Mesendoderm (in vitro differentiated cells): ENCODE results near the gene MSANTD3.
"Not testable (repeated sequence)": the region's sequence is repeated elsewhere in the genome, so short reads cannot be mapped to it uniquely, and the experiment has no call there.

ENCODE experiments used
- DNase-seq: peaks from one replicate; pipeline ENCODE4 v3.0.0; 2013
- H2AK5ac ChIP-seq: 2 replicates; pipeline ENCODE4 v1.6.1; 2013; ENCODE audit warnings: low read length, inconsistent platforms
- H2BK120ac ChIP-seq: 2 replicates; pipeline ENCODE4 v1.6.1; 2013; ENCODE audit warnings: low read depth, mild to moderate bottlenecking, low read length, moderate library complexity, mixed read lengths
- H2BK15ac ChIP-seq: replicated peaks from 2 replicates; pipeline ENCODE4 v1.6.1; 2013; ENCODE audit warnings: low read depth, mild to moderate bottlenecking, moderate library complexity
- H2BK5ac ChIP-seq: 2 replicates; pipeline ENCODE4 v1.6.1; 2013; ENCODE audit warnings: low read length, inconsistent platforms
- H3K18ac ChIP-seq: 2 replicates; pipeline ENCODE4 v1.6.1; 2013; ENCODE audit warnings: mild to moderate bottlenecking, low read length, mixed read lengths
- H3K23ac ChIP-seq: one replicate; pipeline ENCODE4 v1.6.1; 2013; ENCODE audit warnings: low read length
- H3K27ac ChIP-seq: 2 replicates; pipeline ENCODE4 v1.5.1; 2013; ENCODE audit warnings: low read depth, mild to moderate bottlenecking, inconsistent platforms, low read length, moderate library complexity
- H3K27me3 ChIP-seq: 2 replicates; pipeline ENCODE4 v1.6.1; 2013; ENCODE audit warnings: low read length, control low read depth, mild to moderate bottlenecking, inconsistent platforms; ENCODE audit not compliant: insufficient read depth, poor library complexity
- H3K36me3 ChIP-seq: 2 replicates; pipeline ENCODE4 v1.6.1; 2013; ENCODE audit warnings: low read length, inconsistent platforms; ENCODE audit not compliant: control insufficient read depth, insufficient read depth
- H3K4ac ChIP-seq: one replicate; pipeline ENCODE4 v1.6.1; 2013; ENCODE audit warnings: low read depth, mild to moderate bottlenecking, low read length, moderate library complexity
- H3K4me1 ChIP-seq: 2 replicates; pipeline ENCODE4 v1.6.1; 2013; ENCODE audit warnings: low read depth, low read length, inconsistent platforms; ENCODE audit not compliant: control insufficient read depth
- H3K4me2 ChIP-seq: 2 replicates; pipeline ENCODE4 v1.6.1; 2013; ENCODE audit warnings: low read length
- H3K4me3 ChIP-seq: 2 replicates; pipeline ENCODE4 v1.5.1; 2013; ENCODE audit warnings: mild to moderate bottlenecking, low read length
- H3K56ac ChIP-seq: one replicate; pipeline ENCODE4 v1.6.1; 2013; ENCODE audit warnings: low read length
- H3K79me1 ChIP-seq: 2 replicates; pipeline ENCODE4 v1.6.1; 2013; ENCODE audit warnings: low read length, inconsistent platforms
- H3K79me2 ChIP-seq: 2 replicates; pipeline ENCODE4 v1.6.1; 2013; ENCODE audit warnings: mild to moderate bottlenecking, low read length; ENCODE audit not compliant: control insufficient read depth, insufficient read depth
- H3K9ac ChIP-seq: 2 replicates; pipeline ENCODE4 v1.6.1; 2013; ENCODE audit warnings: low read length, inconsistent platforms
- H4K5ac ChIP-seq: one replicate; pipeline ENCODE4 v1.6.1; 2013; ENCODE audit warnings: low read length
- H4K8ac ChIP-seq: one replicate; pipeline ENCODE4 v1.6.1; 2013; ENCODE audit warnings: low read depth, mild to moderate bottlenecking, control low read depth, low read length, moderate library complexity
- WGBS: extraction: QIAGEN DNeasy Blood & Tissue Kit; methylation state at CpG from one replicate; pipeline ENCODE4 v1.1.7; 2013; ENCODE audit warnings: low lambda C conversion rate, missing lambda C conversion rate; ENCODE audit not compliant: insufficient coverage; ENCODE audit errors: extremely low coverage; 5-methylcytosine and 5-hydroxymethylcytosine counted together

MSANTD3 gene

GRCh38 chr9:100440071-100440470 is 13.1 kb downstream of the MSANTD3 start:
- Histone ChIP-seq H3K4me2 (no peak overlapping the region), H2BK120ac (no peak overlapping the region), H3K4me1 (no peaks in the 10 kb centered on the region), H3K79me2 (peaks cover 15% of the 10 kb centered on the region), H3K18ac (no peak overlapping the region), H2BK15ac (no peak overlapping the region), H3K79me1 (peaks cover 11% of the 10 kb centered on the region), H4K8ac (no peak overlapping the region), H4K5ac (no peak overlapping the region), H3K4ac (no peak overlapping the region), H2BK5ac (no peak overlapping the region), H3K9ac (no peak overlapping the region), H3K36me3 (no peaks in the 10 kb centered on the region), H2AK5ac (no peak overlapping the region), H3K4me3 (no peak overlapping the region), H3K23ac (no peak overlapping the region), H3K56ac (no peak overlapping the region), H3K27me3 (no peaks in the 10 kb centered on the region), H3K27ac (no peak overlapping the region)
- no peak for DNase-seq
- WGBS = no CpG with 5 or more reads among the region's 3 CpGs

GRCh38 chr9:100440487-100440886 is 13.5 kb downstream of the MSANTD3 start:
- WGBS = no CpG with 5 or more reads among the region's 5 CpGs
- not testable (repeated sequence) for H3K27ac ChIP-seq, H2BK5ac ChIP-seq, H3K23ac ChIP-seq, H4K8ac ChIP-seq, H3K4me3 ChIP-seq, H2BK120ac ChIP-seq, H3K27me3 ChIP-seq, H3K18ac ChIP-seq, H3K36me3 ChIP-seq, H2AK5ac ChIP-seq, H3K4me1 ChIP-seq, H3K79me1 ChIP-seq, H4K5ac ChIP-seq, H3K56ac ChIP-seq, H3K4me2 ChIP-seq, H3K9ac ChIP-seq, H3K4ac ChIP-seq, DNase-seq, H2BK15ac ChIP-seq
- H3K79me2 ChIP-seq = peaks cover 14% of the 10 kb centered on the region

- Histone ChIP-seq H3K4me3 (no peak overlapping the region), H3K36me3 (no peaks in the 10 kb centered on the region), H3K4me1 (no peaks in the 10 kb centered on the region), H3K27me3 (no peaks in the 10 kb centered on the region), H2BK15ac (no peak overlapping the region), H4K8ac (no peak overlapping the region), H2BK120ac (no peak overlapping the region), H3K23ac (no peak overlapping the region), H3K4ac (no peak overlapping the region), H3K56ac (no peak overlapping the region), H3K18ac (no peak overlapping the region), H3K27ac (no peak overlapping the region), H3K9ac (no peak overlapping the region), H4K5ac (no peak overlapping the region), H3K79me2 (peaks cover 6% of the 10 kb centered on the region), H3K79me1 (peaks cover 7% of the 10 kb centered on the region), H2AK5ac (no peak overlapping the region), H2BK5ac (no peak overlapping the region), H3K4me2 (no peak overlapping the region)
- peak; percentile 22 for DNase-seq
- WGBS = no CpG with 5 or more reads among the region's 19 CpGs
Observed at GRCh38 chr9:100441911-100442361, 15.0 kb downstream of the MSANTD3 start.

GRCh38 chr9:100443781-100444768 is 17.1 kb downstream of the MSANTD3 start:
- H3K4ac ChIP-seq = no peak overlapping the region
- DNase-seq = no peak
- H3K18ac ChIP-seq = no peak overlapping the region
- H2BK15ac ChIP-seq = no peak overlapping the region
- WGBS = no CpG with 5 or more reads among the region's 4 CpGs
- H3K23ac ChIP-seq = no peak overlapping the region
- no peaks in the 10 kb centered on the region for H3K27me3 ChIP-seq
- H3K9ac ChIP-seq = no peak overlapping the region
- no peak overlapping the region for H3K4me2 ChIP-seq
- H3K79me2 ChIP-seq = peaks cover 3% of the 10 kb centered on the region
- no peak overlapping the region for H3K56ac ChIP-seq
- H3K36me3 ChIP-seq = no peaks in the 10 kb centered on the region
- H2BK5ac ChIP-seq = no peak overlapping the region
- H3K4me1 ChIP-seq = no peaks in the 10 kb centered on the region
- H2AK5ac ChIP-seq = no peak overlapping the region
- no peak overlapping the region for H3K4me3 ChIP-seq
- H2BK120ac ChIP-seq = no peak overlapping the region
- H3K79me1 ChIP-seq = peaks cover 5% of the 10 kb centered on the region
- no peak overlapping the region for H3K27ac ChIP-seq
- H4K5ac ChIP-seq = no peak overlapping the region
- H4K8ac ChIP-seq = no peak overlapping the region

- H3K27me3 ChIP-seq = no peaks in the 10 kb centered on the region
- H2BK5ac ChIP-seq = no peak overlapping the region
- no peak overlapping the region for H3K9ac ChIP-seq
- H3K36me3 ChIP-seq = no peaks in the 10 kb centered on the region
- H3K4me2 ChIP-seq = no peak overlapping the region
- H3K56ac ChIP-seq = no peak overlapping the region
- H3K4me3 ChIP-seq = no peak overlapping the region
- no peak overlapping the region for H2BK15ac ChIP-seq
- H3K4ac ChIP-seq = no peak overlapping the region
- WGBS = no CpG with 5 or more reads among the region's 1 CpG
- H3K79me1 ChIP-seq = no peaks in the 10 kb centered on the region
- no peaks in the 10 kb centered on the region for H3K79me2 ChIP-seq
- H4K8ac ChIP-seq = no peak overlapping the region
- no peak overlapping the region for H3K27ac ChIP-seq
- H2AK5ac ChIP-seq = no peak overlapping the region
- H2BK120ac ChIP-seq = no peak overlapping the region
- no peaks in the 10 kb centered on the region for H3K4me1 ChIP-seq
- H3K18ac ChIP-seq = no peak overlapping the region
- no peak overlapping the region for H3K23ac ChIP-seq
- no peak for DNase-seq
- H4K5ac ChIP-seq = no peak overlapping the region
Observed at GRCh38 chr9:100445161-100445902, 18.4 kb downstream of the MSANTD3 start.
